Measurements from ENCODE around the gene ODAD4.
A peak's percentile ranks its signal among the peaks of the same experiment; 100 is the strongest.

Gene ODAD4

DNA sequence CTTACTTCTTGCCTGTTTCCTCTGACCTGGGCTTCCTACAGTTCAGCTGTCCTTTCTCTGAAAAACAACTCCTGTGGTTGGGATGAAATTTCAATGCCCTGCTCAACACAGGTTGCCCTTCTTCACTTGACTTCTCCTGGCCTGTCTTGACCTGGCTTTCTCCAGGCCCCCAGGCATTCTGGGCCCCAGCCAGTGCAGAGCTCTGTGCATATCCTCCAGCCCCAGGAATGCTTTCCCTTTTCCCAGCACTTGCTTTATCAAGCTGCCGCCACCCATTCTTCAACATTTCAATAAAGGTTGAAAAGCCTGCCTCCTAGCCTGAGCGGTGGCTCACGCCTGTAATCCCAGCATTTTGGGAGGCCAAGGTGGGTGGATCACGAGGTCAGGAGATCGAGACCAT is 10.8 kb downstream of the ODAD4 start:
- DNase-seq (ENCODE audit: low read depth in 2 of 2), result no peak

GRCh38 chr17:41942626-41943373 is 12.4 kb downstream of the ODAD4 start:
- DNase-seq (ENCODE audit: low read depth in 2 of 2), result no peak

- no peak for DNase-seq (ENCODE audit: low read depth in 2 of 2)
These were observed 13.1 kb downstream of the ODAD4 start for GRCh38 chr17:41943492-41943891.

- DNase-seq (ENCODE audit: low read depth in 2 of 2), result no peak
These were observed 14.5 kb downstream of the ODAD4 start for GRCh38 chr17:41944943-41945342.

DNA sequence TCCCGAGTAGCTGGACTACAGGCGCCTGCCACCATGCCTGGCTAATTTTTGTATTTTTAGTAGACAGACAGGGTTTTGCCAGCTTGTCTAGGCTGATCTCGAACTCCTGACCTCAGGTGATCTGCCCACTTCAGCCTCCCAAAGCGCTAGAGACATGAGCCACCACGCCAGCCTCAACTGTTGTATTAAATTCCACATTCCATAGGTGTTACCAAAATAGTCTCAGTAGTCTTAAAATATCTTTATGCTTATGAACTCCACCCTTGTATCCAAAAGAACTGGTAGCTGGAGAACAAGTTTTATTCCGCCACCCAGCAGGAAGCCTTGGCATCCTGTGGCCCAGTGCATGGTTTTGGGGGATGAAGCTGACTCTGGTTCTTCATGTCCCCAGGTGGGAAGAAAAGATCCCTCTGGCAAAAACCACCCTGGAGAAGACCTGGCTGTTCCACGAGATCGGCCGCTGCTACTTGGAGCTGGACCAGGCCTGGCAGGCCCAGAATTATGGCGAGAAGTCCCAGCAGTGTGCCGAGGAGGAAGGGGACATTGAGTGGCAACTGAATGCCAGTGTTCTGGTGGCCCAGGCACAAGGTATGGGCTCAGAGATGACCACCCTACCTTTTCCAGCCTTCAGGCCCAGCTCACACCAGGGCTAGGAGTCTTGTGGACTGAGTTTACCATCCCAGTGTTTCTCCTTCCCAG is 18.5 kb downstream of the ODAD4 start:
- DNase-seq (ENCODE audit: low read depth in 2 of 2), result no peak

DNA sequence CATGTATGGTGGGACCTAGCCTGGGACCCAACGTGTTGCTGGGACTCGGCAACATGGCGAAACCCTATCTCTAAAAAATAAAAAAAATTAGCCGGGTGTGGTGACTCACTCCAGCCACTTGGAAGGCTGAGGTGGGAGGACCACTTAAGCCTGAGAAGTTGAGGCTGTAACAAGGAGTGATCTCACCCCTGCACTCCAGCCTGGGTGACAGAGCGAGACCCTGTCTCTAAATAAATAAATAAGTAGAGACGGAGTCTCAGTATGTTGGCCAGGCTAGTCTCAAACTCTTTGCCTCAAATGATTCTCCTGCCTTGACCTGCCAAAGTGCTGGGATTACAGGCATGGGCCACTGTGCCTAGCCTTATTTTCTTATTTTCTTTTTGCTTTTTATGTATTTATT is 26.1 kb downstream of the ODAD4 start:
- no peak for DNase-seq (ENCODE audit: low read depth in 2 of 2)

DNA sequence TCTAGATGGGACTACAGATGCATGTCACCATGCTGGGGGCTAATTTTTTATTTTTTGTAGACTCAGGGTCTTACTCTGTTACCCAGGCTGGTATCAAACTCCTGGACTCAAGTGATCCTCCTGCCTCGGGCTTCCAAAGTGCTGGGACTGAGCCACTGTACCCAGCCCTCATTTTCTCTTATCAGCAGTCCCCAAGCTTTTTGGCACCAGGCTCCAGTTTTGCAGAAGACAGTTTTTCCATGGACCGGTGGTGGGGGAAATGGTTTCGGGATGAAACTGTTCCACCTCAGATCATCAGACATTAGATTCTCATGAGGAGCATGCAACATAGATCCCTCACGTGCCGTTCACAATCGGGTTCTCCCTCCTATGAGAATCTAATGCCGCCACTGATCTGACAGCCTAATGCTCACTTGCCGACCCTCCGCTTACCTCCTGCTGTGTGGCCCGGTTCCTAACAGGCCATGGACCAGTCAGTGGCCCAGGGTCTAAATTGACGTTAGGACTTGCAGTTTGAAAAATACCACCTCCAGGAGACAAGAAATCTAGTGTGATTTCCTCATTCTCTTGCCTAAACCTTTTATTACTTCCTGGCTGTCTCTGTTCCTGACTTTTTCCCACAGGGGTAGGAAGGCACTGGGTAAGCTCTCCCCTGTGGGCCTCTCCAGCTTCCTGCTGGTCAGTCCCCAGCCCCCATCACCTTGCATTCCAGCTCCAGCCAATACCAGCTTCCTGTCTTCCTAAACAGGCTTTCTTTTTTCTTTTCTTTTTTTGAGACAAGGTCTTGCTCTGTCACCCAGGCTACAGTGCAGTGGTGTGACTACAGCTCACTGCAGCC is 26.8 kb downstream of the ODAD4 start:
- DNase-seq (ENCODE audit: low read depth in 2 of 2), result no peak

GRCh38 chr17:41957869-41958439 is 27.5 kb downstream of the ODAD4 start:
- DNase-seq (ENCODE audit: low read depth in 2 of 2), result no peak

GRCh38 chr17:41959030-41959335 is 28.6 kb downstream of the ODAD4 start:
- no peak for DNase-seq (ENCODE audit: low read depth in 2 of 2)

GRCh38 chr17:41959336-41960095 is 29.1 kb downstream of the ODAD4 start:
- DNase-seq (ENCODE audit: low read depth in 2 of 2), result no peak

DNA sequence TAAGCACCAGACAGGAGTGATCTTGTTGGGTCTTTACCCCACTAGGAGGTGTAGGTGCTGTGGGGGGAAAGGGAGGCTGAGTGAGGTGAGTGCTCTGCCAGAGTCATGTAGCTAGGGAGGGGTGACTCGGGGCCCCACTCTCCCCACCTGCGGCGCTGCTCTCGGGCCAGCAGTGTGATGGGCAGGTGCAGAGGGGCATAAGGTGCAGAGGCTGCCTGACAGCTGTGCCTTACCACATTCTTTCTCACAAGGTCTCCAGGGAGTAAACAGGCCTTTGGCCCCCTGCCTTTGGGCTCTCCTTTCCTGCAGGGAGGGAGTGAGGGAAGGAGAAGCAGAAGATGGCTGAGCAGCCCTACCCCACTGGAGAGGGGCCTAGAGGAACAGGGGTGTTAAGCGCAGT is 31.7 kb downstream of the ODAD4 start:
- no peak for DNase-seq (ENCODE audit: low read depth in 2 of 2)

GRCh38 chr17:41962768-41963434 is 32.5 kb downstream of the ODAD4 start:
- DNase-seq (ENCODE audit: low read depth in 2 of 2), result peak; percentile 60 to 71

DNA sequence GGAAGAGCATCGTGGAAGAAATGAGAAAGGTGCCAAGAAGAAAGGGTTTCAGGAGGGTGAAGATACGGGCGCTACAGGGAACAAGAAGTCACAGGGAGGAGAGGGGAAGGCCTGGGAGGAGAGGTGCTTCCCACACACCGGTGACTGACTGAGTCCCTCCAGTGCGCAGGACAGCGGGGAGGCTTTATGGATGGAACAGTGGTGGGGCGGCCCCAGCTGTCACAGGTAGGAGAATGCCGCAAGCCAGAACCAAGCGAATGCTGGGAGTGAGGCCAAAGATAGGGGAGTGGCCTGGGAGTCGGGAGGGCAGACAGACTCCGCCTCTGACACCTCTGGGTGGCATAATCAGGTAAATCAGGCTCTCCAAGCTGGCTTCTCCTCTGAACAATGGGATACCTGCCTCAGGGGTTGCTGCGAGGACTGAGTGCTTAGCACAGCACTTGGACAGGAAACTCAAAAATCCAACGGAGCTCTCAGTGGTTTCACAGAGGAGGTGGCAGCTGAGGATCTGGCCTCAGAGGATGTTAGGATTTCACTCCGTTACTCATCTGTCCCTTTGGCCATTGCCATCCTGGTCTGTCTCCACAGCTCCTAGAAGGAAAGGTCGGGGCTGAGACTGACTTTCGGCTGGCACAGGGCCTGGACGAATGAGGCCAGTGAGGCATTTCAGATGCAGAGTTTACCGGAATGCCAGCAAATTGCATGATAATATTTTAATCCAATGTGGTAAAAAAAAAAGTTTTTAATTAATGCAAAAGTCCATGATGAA is 35.5 kb downstream of the ODAD4 start:
- peak; percentile 56 to 65 for DNase-seq (ENCODE audit: low read depth in 2 of 2)

DNA sequence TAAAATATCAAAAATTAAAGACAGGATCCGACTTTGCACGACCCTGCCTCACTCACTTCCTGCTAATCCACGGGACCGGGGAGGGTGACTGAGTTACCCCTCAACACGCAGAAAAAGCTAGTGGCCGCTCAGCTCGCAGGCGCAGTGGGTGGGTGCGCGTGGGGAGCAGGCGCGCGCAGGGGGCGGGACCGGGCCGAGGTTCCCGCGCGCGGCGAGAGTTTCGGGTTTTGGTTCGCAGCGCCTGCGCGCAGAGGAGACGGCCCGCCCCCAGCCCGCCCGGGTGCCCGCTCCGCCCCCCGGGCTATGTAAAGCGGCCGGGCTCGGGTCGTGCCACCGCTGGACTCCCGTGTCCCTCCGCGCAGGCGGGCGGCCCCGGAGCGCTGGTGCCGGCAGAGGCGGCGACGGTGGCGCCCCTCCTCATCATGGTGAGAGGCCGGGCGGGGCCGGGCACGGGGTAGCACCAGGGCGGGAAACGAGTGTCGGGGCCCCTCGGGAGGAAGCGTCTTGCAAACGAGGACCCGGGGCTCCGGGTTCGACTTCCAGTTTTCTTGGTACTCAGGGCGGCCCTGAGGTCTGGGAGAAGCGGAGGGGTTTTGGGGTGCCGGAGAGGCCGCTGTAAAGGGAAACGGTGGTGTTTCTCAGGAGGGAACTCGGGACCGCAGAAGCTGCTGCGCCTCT is 36.2 kb downstream of the ODAD4 start, which contains the start of gene CNP:
Gene CNP, plus strand, starts transcription at position 333 of the 678 bp plus-strand sequence. Its CDS starts 90 bp downstream, at position 423.
- peak; percentile 87 to 91 for DNase-seq (ENCODE audit: low read depth in 2 of 2)

GRCh38 chr17:41967141-41967920 is 36.9 kb downstream of the ODAD4 start:
- peak; percentile 28 to 36 for DNase-seq (ENCODE audit: low read depth in 2 of 2)

- no peak for DNase-seq (ENCODE audit: low read depth in 2 of 2)
These were observed 37.6 kb downstream of the ODAD4 start for GRCh38 chr17:41967921-41968578.

- DNase-seq (ENCODE audit: low read depth in 2 of 2), result no peak
These were observed 38.3 kb downstream of the ODAD4 start for GRCh38 chr17:41968676-41969075.

- no peak for DNase-seq (ENCODE audit: low read depth in 2 of 2)
These were observed 40.5 kb downstream of the ODAD4 start for GRCh38 chr17:41970901-41971331.
